Inflammatory macrophage (primary cell): ENCODE results near the gene ANGPTL5.
"Not testable (repeated sequence)": the region's sequence is repeated elsewhere in the genome, so short reads cannot be mapped to it uniquely, and the experiment has no call there.

Source experiments
- DNase-seq, 2 donors: peaks; one replicate each; pipeline ENCODE4 v3.0.0-alpha.2; 2020 to 2022

Gene ANGPTL5

GRCh38 chr11:101885631-101886030 is 30.7 kb downstream of the ANGPTL5 start:
- no peak for DNase-seq

GRCh38 chr11:101881586-101881985 is 34.7 kb downstream of the ANGPTL5 start:
- DNase-seq, result no peak

GRCh38 chr11:101880222-101880621 is 36.1 kb downstream of the ANGPTL5 start:
- DNase-seq, result peak in 1 of 2 donors; percentile 5

- no peak for DNase-seq
These were observed 44.0 kb downstream of the ANGPTL5 start for GRCh38 chr11:101872171-101872882.

GRCh38 chr11:101870510-101870909 is 45.8 kb downstream of the ANGPTL5 start:
- DNase-seq, result no peak

GRCh38 chr11:101867951-101868350 is 48.4 kb downstream of the ANGPTL5 start:
- no peak for DNase-seq

- no peak for DNase-seq
These were observed 49.5 kb downstream of the ANGPTL5 start for GRCh38 chr11:101866619-101867491.

- DNase-seq, result no peak
These were observed 52.2 kb downstream of the ANGPTL5 start for GRCh38 chr11:101864098-101864497.

- DNase-seq, result no peak
These were observed 53.0 kb downstream of the ANGPTL5 start for GRCh38 chr11:101863361-101863760.

- no peak for DNase-seq
These were observed 53.7 kb downstream of the ANGPTL5 start for GRCh38 chr11:101862391-101863233.

GRCh38 chr11:101860696-101861427 is 55.5 kb downstream of the ANGPTL5 start:
- peak; percentile 11 to 14 for DNase-seq

- DNase-seq, result not testable (repeated sequence)
These were observed 64.1 kb downstream of the ANGPTL5 start for GRCh38 chr11:101852260-101852659.

- peak in 1 of 2 donors; percentile 15 for DNase-seq
These were observed 68.1 kb downstream of the ANGPTL5 start for GRCh38 chr11:101848262-101848661.

GRCh38 chr11:101844608-101845007 is 71.7 kb downstream of the ANGPTL5 start:
- no peak for DNase-seq

- DNase-seq, result no peak
These were observed 75.6 kb downstream of the ANGPTL5 start for GRCh38 chr11:101840704-101841103.
